NOMO-1 treated with dmso at 0.1 percent for 144 hours (cell line): ENCODE measurements around the gene TMTC3.
"Not testable (repeated sequence)": the region's sequence is repeated elsewhere in the genome, so short reads cannot be mapped to it uniquely, and the experiment has no call there.

Source experiments
- DNase-seq: peaks from one replicate; lab custom pipeline; 2025; ENCODE audit not compliant: unreplicated experiment; lab: John Stamatoyannopoulos, UW

The TMTC3 gene

DNA sequence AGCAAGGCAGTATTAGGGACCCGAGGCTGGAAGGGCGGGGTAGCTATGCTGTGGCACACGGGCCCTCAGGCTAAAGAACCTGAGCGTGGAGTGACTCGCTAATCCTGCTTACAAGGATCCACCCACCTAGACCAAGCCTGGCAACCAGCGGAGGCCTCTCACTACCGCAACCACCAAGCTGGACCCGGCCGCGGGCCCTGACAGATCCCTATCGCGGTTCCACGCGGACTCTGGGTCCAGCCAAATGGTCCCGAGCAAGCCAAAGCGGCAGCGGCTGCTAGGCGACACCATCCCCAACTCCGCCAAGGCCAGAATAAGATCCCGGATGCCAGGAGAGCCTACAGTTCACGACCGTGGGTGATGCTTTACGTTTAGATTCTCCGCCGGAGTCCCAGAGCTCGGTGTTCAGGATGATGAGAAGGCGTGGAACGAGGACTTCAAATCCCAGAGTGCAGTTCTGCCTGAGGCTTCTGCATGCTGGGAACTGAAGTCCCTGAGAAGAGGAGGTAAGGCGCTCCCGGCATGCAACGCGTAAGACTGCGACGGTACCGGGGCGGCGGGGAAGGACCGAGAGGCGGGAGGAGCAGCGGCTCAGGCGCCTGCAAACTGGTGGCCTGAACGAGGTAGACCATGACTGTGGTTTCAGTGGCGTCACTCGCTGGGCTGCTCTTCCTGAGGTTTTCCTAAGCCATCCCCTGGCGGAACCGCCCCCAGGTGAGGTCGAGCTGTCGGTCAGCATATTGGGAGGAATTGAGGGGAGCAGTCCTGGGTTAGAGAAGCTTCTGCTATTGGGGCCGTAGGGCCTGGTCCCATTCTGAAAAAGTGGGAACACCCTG is at the start of gene TMTC3, which contains the start of gene CEP290:
Gene TMTC3 (plus strand): TSS at position 534 of the 836 bp plus-strand sequence. CDS start 6,009 bp downstream, outside the sequence.
Gene CEP290 (minus strand): TSS at position 315 of the 836 bp plus-strand sequence. CDS start 781 bp downstream, outside the sequence.
- peak; percentile 98 for DNase-seq

DNA sequence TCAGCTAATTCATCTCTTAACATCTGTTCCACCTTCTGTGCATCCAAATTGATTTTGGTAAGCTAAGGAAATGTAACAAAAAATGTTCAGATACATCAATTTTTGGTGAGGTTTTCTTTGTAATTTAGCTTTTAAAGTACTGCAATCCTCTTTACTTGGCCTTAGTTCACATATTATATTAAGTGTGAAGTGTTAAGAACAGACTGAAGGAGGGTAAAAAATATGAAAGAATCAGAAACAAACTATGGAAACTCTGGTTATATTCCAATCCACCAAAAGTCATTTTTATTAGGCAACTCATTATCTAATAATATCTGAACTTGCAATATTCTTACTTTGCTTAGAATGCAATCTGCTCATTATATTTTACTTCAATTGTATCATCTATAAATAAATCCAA is 49.3 kb upstream of the TMTC3 start:
- DNase-seq, result no peak

DNA sequence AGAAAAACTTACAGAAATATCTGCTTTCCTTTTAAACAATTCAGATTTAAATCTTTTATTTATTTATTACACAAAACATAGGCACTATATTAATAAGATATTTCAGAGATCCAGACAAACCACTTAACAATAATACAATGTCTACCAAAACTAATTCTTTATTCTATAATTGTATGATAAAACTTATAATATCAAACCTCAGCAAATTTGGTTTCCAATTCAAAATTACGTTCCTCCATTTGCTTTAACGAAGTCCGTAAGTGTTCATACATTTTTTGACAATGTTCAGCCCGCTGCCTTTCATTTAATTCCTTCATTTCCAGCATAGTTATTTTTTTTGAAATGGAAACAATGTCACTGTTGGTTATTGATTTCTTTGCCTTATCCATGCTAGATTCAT is 48.5 kb upstream of the TMTC3 start:
- no peak for DNase-seq

DNA sequence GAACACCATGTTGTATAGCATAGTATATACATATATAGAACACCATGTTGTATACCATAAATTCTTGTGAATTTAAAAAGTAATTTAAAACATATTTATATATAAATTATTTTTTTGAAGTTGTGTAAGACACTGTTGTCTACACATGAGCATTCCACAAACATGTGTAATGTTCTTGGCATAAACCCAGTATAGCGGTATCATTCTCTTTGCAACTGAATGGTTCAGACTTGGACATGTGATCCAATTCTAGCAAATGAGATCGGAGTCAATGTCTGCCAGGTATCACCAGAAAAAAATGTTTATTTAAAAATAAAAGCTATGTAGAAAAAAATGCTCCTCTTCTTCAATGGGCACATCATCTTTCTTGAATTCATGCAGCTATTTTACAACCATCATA is 34.1 kb upstream of the TMTC3 start:
- no peak for DNase-seq

DNA sequence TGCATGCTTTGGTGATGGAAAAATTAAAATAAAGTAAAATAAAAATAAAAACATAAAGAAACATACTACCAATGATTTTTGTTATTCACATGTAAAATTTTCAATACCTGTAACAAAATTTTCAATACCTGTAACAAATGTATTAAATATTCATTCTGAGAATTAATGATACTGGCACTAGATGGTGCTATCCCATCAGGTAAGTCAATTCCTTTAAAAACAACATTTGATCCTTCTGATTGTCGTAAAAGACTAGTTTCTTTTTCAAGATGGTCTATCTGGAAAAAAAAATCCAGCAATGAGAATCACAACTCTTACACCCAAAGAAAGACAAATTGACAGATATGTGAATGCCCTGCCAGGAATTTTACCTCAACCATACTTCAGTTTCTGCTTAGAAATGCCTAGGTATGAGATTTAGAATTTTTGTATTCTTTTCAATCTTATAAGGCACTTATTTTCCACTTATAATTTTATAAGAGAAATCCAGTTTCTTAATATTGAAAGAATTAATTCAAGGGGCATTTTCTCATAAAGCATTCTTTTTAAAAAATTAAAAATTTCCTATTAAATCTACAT is 30.9 kb upstream of the TMTC3 start:
- DNase-seq, result no peak

DNA sequence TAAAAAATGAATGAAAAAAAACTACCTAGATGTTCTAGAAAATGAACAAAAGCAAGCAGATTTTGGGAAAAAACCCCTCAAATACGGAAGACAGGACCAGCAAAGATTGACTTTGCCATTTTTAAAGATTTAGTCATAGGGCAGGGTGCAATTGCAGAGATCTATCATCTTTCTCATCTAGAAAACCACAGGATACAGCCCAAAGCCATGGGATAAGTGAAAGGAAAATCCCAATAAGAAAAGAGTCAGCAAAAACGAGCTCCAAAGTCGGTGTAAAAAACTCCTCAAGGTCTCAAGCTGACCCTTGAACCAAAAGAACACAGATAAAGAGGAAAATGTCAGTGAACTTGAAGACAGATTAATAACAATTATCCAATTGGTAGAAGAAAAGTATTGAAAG is 28.2 kb upstream of the TMTC3 start:
- no peak for DNase-seq

DNA sequence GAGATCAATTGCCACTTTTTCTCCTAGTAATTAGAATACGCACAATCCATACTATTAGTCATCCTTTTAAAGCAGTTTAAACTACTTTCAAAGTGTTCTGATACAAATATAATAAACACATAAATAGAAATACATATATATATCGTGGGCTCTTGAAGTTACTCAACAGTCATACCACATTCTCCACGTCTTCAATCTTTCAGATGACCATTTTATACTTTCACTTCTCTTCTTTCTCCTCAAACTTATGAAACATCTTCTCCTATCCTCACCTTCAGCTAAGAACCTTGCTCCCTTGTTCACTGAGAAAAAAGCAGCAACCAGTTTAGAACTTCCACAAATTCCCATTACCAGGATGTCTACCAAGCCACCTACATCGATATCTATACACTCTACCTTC is 19.4 kb upstream of the TMTC3 start:
- no peak for DNase-seq

DNA sequence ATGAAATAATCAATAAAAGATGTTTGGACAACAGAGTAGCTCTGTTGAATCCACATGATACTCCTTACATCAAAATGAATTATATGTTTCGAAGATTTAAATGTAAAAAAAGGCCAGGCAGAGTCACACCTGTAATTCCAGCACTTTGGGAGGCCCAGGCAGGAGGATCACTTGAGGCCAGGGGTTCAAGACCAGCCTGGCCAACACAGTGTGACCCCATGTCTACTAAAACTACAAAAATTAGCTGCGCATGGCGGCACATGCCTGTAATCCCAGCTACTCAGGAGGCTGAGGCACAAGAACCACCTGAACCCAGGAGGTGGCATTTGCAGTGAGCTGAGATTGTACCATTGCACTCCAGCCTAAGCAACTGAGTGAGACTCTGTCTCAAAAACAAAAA is 15.0 kb upstream of the TMTC3 start:
- no peak for DNase-seq

DNA sequence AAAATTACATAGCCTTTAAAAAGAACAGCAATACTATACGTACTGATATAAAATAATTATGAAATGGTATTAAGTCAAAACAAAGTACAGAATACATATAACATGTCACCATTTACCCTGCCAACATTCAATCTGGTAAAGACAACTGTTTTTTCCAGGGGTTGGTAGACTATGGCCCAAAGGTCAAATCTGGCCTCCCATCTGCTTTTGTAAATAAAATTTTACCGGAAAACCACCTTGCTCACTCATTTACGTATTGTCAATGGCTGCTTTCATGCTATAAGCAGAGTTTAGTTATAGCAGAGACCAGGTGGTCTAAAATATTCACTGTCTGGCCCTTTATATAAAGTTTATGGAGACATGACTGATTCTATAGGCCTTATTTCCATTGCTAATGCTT is 14.3 kb upstream of the TMTC3 start:
- no peak for DNase-seq

DNA sequence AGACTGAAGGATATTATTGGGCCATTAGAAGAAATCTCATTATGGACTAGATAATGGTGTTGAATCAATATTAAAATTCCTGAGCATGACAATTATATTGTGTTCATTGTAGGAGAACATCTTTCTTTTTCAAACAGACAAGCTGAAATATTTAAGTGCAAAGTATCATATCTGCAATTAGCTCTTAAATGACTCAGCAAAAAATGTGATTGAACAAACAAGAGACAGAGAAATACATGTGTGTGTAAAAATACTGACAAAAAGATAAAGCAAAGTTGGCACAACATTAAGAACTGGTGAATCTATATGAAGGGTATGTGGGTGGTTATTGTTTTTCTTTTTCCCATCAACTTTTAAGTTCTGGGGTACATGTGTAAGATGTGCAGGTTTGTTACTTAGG is 9.7 kb upstream of the TMTC3 start:
- DNase-seq, result no peak

DNA sequence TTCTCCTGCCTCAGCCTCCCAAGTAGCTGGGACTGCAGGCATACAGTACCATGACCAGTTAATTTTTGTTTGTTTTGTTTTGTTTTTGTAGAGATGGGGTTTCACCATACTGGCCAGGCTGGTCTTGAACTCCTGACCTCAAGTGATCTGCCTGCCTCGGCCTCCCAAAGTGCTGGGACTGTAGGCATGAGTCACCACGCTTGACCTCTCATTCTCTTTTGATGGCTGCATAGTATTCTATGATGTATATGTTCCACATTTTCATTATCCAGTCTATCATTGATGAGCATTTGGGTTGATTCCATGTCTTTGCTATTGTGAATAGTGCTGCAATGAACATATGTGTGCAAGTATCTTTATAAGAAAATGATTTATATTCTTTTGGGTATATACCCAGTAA is 8.9 kb upstream of the TMTC3 start:
- not testable (repeated sequence) for DNase-seq

DNA sequence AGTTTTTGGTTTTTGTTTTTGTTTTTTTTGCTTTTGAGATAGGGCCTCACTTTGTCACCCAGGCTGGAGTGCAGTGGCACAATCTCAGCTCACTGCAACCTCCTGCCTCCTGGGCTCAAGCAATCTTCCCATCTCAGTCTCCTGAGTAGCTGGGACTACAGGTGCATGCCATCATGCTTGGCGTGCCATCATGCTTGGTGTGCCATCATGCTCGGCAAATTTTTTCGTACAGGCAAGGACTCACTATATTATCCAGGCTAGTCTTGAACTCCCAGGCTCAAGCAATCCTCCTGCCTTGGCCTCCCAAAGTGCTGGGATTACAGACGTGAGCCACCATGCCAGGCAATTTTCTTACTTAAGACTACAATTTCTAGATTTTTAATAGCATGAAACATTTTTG is 2.4 kb upstream of the TMTC3 start:
- not testable (repeated sequence) for DNase-seq

DNA sequence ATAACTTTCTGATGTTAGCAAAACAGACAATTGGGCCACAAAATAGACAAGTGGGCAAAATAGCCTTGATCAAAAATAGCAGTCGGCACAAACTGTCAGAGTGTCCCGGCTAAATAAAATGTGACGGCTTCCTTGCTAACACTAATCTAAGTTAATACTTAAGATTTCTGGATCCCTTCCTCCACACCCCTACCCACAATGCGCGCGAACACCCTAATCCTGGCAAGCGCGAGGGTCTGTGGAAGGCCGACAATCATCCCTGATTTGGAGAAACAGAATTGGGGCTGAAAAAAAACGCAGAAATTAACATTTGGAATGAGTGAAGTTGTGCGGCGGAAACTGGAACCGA is 708 bp upstream of the TMTC3 start:
- DNase-seq, result no peak

DNA sequence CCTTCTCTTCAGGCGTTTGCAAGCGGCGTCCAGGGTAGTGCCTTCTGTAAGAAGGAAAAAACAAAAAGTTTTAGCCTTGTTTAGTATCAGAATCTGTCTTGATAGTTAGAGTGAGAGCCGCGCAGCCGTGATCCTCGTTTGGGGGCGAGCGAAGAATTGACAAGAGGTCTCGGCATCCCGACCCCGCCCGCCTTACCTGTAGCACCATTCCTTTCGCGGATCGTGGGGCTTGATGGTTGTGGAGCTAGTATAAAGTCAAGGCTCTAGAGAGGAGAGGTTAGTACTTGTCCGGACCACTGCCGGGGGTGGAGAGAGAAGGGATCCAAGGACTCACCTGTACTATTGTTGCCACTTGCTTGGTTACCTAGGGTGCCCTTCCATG is 494 bp downstream of the TMTC3 start:
- no peak for DNase-seq

DNA sequence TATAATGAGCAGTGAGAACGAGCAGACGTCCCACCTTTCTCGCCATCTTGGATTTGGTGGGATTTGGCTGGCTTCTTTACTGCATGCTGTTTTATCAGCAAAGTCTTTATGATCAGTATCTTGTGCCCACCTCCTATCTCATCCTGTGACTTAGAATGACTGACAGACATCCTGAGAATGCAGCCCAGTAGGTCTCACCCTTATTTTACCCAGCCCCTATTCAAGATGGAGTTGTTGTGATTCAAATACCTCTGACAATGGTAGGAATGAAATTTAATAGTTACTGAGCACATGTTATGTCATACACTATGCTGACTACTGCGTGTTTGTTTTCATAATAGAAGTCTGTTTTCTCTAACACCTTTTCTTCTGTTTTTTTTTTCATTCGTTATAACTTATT is 1.9 kb downstream of the TMTC3 start:
- no peak for DNase-seq

DNA sequence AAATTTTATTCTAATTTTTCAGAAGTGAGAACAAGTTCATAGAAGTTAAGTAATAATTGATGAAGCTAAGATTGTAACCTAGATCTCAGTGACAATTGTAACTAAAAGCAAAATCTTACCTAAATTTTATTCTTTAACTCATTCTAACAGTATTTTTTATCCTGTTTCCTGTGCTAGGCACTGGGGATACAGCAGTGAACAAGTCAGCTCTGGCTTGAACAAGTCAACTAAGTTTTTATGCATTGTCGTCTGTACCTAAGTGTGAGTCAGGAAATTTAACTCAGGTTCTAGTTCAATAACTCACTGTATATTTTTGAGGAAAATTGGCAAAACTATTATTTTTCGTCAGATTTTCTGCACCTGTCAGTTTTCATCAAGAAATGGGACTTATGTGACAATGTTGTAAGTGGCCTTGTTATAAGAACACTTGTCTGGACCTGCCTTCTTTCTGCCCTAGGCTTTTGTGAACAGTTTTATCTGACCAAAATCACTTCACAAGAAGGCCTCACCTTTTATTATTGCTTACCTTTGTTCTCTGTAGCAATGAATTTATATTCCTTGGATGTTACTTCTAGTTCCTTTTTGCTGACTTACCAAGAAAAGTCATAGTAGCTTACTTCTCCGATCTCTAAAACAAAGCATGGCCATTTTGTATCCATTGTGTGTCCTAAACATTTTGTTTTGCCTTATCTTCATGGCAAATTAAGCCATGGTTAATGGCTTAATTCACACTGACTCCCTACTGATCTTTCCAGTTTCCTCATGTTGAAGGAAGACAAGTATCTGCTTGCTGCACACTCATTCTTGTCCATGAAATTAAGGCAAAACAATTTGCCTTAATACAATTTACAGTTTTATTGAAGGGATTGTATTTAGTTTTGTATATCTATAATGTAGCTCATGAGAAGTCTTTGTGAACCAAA is 2.7 kb downstream of the TMTC3 start:
- DNase-seq, result no peak

DNA sequence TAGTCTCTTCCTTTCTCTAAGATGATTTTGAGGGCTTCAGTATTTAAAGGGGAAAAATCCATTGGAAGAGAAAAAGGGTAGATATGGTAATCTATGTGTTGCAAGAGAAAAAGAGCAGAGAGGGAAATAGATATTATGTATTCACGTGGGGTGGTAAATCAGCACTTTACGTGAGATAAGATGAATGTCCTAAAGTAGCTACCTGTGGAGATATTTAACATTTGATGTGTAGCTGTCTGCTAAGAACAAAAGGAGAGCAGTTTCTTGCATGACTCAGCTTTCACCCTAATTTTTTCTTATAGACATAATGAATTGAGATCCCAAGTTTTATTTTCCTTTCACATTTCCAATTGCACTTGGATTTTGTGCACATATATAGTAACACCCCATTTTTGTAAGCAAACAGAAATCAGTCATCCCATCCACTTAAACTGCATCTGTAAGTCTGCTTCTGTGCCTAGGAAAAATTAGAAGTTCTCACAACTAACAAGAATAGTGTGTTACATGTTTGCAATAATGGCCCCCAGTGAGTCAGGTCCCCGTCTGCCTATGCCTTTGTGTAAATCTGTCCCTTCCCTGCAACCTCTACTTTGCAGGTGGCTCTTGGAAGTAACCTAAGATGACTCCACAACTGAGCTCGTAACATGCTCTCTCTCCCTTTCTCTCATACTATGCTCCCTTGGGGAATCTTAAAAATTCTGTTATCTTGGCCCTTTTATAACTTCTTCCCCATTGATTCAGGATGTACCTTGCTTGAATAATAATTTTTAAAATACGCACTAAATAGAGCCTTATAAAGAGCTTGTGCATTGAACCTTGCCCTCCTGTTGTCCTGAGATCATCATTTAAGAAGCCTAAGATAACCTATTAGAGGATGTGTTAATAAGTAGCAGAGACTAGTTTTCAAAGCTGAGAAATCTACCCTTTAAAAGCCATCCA is 3.7 kb downstream of the TMTC3 start:
- no peak for DNase-seq

DNA sequence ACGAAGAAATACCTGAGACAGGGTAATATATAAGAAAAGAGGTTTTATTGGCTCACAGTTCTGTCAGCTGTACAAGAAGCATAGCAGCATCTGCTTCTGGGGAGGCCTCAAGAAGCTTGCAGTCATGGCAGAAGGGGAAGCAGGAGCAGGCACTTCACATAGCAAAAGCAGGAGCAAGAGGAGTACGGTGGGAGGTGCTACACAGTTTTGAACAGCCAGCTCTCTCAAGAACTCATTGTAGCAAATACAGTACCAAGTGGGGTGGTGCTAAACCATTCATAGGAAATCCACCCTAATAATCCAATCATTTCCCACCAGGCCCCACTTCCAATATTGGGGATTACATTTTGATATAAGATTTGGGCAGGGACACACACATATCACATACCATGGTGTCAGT is 8.0 kb downstream of the TMTC3 start:
- DNase-seq, result no peak

DNA sequence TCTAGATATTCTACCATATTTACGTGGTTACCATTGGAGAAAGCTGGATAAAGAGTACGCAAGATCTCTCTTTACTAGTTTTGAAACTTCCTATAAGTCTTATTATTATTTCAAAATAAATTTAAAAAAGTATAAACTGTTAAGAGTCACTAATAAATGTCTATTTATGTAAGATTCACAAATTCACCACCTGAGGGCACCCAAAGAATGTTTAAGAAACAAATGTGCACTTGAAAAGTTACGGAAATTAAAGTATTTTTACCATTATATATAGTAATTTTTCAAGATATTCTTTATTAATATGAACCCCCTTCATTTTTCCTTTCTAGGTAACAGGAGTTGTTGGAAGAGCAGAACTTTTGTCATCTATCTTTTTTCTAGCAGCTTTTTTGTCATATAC is 11.9 kb downstream of the TMTC3 start:
- no peak for DNase-seq

DNA sequence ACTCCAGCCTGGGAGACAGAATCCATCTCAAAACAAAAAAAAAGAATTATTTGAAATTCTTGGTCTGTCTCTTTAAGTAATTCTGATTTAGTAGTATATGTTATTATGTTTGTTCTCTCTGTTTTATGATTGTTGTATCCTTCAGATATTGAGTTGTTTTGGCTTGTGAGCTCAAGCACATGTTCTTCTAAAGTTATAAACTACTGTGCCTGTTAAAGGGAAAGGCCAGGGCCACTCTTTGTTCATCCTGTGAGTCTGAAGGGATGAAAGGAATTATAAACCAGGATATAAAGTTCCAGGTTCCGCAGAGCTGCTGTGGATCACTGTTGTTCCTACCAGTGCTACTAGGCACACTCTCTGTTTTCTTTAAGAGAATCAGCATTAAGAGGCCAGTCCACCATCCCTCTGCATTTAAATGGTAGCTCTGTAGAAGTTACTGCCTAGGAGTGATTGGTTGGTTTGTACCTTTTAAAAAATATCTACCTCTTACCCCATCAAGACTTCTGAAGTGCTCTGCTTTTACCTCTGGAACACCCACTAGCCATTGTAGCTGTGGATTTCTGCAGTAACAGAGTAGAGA is 14.1 kb downstream of the TMTC3 start:
- no peak for DNase-seq
